HG03432 (cell line): ENCODE measurements around the gene ZNF497.
"Not testable (repeated sequence)": the region's sequence is repeated elsewhere in the genome, so short reads cannot be mapped to it uniquely, and the experiment has no call there.

Experiments
- ATAC-seq: cut with Tn5 transposase; IDR thresholded peaks from one replicate; pipeline ENCODE4 v1.9.1; 2021; ENCODE audit warnings: mild to moderate bottlenecking, moderate library complexity; ENCODE audit not compliant: unreplicated experiment

ZNF497 gene

GRCh38 chr19:58362272-58362994, at the start of gene ZNF497:
ZNF497 (minus strand) TSS chr19:58362751; CDS start chr19:58357635, 5,116 bp downstream.
- ATAC-seq, result peak; percentile 88

GRCh38 chr19:58409010-58409790, 46.6 kb upstream of the ZNF497 start:
- peak; percentile 12 for ATAC-seq

GRCh38 chr19:58408152-58409009, 45.8 kb upstream of the ZNF497 start, which contains the start of gene ZNF584:
ZNF584 (plus strand) TSS chr19:58408649; CDS start chr19:58409148, 499 bp downstream.
- ATAC-seq, result peak; percentile 92

GRCh38 chr19:58407658-58408151, 45.2 kb upstream of the ZNF497 start:
- ATAC-seq, result no peak

- ATAC-seq, result no peak
Observed at GRCh38 chr19:58406818-58407657, 44.5 kb upstream of the ZNF497 start.

GRCh38 chr19:58403920-58404478, 41.4 kb upstream of the ZNF497 start:
- ATAC-seq, result not testable (repeated sequence)

GRCh38 chr19:58401840-58402421, 39.4 kb upstream of the ZNF497 start:
- ATAC-seq, result no peak

- peak; percentile 97 for ATAC-seq
Observed at GRCh38 chr19:58400916-58401839, 38.6 kb upstream of the ZNF497 start.

GRCh38 chr19:58400316-58400915, 37.9 kb upstream of the ZNF497 start:
- no peak for ATAC-seq

- ATAC-seq, result no peak
Observed at GRCh38 chr19:58399903-58400302, 37.4 kb upstream of the ZNF497 start.

GRCh38 chr19:58398545-58398944, 36.0 kb upstream of the ZNF497 start:
- no peak for ATAC-seq

- no peak for ATAC-seq
Observed at GRCh38 chr19:58398087-58398486, 35.5 kb upstream of the ZNF497 start.

- ATAC-seq, result no peak
Observed at GRCh38 chr19:58397533-58398037, 35.0 kb upstream of the ZNF497 start.

GRCh38 chr19:58396691-58397532, 34.4 kb upstream of the ZNF497 start:
- no peak for ATAC-seq

GRCh38 chr19:58395979-58396627, 33.6 kb upstream of the ZNF497 start:
- no peak for ATAC-seq
